ENCODE measurements around the gene SESN3.

DNA sequence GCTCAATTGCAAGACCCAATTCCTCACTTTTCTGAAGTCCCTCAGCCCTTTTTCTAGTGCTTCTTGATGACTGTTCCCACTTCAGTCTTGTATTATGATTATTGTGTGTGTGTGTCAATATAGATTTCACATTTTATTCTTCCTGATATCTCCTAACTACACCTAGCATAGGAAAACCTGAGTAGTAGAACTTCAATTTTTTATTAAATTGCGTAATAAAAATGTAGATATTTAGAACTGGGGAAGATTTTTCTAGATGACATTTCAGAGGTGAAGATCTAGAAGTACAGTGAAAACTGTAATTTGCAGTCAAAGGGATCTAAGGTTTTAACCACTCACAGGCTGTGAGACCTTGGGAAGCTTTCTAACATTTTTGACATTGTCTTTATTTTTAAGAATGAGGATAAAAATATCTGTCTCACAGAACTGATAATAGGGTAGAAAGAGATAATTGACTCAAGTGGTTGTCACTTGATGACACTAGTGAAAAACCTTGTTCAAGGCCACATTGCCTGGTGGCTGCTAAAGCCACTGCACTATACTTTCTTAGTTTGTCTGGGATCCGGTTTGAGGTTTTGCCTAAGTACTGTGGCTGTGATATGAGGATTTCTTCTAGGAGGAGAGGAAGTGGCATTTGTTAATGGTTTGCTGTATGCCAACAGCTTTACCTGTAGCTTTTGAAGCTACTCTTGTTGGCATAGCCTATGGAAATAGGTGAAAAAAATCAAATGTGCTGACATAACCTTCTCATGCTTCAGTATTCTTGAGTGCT, 32.2 kb upstream of the SESN3 start:
- TF ChIP-seq, protein P1, sequence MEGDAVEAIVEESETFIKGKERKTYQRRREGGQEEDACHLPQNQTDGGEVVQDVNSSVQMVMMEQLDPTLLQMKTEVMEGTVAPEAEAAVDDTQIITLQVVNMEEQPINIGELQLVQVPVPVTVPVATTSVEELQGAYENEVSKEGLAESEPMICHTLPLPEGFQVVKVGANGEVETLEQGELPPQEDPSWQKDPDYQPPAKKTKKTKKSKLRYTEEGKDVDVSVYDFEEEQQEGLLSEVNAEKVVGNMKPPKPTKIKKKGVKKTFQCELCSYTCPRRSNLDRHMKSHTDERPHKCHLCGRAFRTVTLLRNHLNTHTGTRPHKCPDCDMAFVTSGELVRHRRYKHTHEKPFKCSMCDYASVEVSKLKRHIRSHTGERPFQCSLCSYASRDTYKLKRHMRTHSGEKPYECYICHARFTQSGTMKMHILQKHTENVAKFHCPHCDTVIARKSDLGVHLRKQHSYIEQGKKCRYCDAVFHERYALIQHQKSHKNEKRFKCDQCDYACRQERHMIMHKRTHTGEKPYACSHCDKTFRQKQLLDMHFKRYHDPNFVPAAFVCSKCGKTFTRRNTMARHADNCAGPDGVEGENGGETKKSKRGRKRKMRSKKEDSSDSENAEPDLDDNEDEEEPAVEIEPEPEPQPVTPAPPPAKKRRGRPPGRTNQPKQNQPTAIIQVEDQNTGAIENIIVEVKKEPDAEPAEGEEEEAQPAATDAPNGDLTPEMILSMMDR (conservative IDR thresholded peaks at IDR 0.05 in 1 of 2, IDR thresholded peaks at IDR 0.05 in 1 of 2; ENCODE audit: extremely low read depth in 1 of 2, insufficient read depth in 1 of 2, low read depth in 1 of 2, low read length in 2 of 2) = no peak
- TF ChIP-seq EZH2 (IDR thresholded peaks at IDR 0.05; ENCODE audit: borderline replicate concordance, low read length) = no peak

Data from mammary epithelial cell (primary cell).